GM19467 (cell line): ENCODE results near the gene PXN.

Experiments
- ATAC-seq: cut with Tn5 transposase; IDR thresholded peaks from one replicate; pipeline ENCODE4 v1.9.1; 2021; ENCODE audit warnings: mild to moderate bottlenecking, moderate library complexity; ENCODE audit not compliant: unreplicated experiment

Gene PXN

DNA sequence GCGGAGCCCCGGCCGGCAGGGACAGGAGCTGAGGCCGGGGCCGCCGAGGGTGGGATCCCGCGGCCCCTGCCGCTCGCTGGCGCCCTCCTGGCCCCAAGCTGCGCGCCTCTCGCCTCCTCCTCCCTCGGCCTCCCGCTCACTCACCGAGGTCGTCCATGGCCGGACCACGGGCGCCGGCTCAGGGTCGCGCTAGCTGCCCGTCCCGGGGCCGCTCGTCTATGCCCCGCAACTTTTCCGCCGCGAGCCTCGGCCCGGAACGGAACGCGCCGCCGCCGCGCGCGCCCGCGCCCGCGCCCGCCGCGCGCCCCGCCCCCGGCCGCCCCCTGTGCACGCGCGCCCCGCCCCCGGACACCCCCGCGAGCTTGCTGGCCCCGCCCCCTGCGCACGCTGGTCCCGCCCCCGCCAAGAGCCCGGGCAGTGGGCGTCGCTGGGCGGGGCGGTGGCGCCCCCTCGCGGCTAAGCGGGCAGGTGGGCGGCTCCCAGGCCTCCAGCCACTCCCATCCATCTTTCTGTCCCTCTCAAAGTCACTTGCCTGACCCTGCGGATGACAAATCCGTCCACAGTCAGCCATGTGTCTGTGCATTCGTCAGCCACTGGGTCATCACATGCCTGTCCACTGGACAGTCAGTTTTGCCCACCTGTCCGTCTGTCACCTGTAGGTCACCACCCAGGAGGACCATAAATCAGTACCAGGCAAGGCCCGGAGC lies at the start of gene PXN:
PXN (minus strand) TSS at position 258 of the 707 bp plus-strand sequence; CDS start at position 157, 101 bp downstream.
- ATAC-seq: peak; percentile 54

DNA sequence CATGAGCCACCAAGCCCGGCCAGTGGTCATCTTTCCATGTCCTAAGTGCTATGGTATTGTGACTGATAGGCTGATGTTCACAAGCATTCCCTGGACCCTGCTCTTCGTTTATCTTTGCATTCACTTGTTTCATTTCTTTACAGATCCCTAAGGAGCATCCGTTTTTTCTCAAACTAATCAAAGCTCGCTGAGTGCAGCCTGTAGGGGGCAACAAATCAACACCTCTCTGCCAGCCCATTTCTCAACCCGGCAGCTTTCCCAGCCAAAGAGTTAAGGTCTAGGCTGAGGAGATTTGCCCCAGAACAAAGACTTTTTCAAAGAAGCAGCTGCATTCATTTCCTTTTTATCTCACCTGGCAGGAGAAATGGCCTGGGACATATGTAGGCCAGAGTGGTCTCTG lies 48.7 kb upstream of the PXN start:
- ATAC-seq: no peak

DNA sequence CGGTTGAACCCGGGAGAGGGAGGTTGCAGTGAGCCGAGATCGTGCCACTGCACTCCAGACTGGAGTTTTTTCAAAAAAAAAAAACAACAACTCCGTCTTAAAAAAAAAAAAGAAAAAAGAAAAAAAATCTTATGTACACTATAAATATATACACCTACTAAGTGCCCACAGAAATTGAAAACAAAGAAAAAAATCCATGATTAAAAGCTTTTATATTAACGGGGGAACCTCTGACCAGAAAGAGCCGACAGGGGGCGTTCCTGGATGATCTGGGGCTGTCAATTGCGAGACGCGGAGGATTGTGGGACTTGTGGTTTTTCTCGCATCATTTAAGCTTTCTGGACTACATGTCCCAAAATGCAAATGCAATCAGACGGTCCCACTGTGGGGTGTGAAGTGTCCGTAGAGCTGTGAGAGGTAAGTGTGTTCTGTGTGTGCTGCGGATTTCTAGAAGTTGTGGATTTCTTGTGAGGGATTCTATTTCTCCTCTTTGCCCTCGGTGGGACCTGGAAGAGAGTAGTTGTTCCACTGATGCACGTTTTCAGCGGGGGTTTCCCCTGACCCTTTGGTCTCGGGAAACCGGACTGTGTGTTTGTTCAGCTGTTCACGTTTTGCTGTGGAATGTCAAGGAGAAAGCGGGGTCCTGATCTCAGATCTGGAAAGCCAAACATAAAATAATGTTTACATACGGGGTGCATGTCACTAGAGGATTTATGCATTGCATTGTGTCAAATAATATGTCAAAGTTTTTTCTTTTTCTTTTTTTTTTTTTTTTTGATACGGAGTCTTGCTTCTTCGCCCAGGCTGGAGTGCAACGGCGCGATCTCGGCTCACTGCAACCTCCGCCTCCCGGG lies 36.7 kb upstream of the PXN start, which contains the start of gene SIRT4:
SIRT4 (plus strand) TSS at position 360 of the 854 bp plus-strand sequence. CDS start 1,241 bp downstream, outside the sequence.
- peak; percentile 94 for ATAC-seq

DNA sequence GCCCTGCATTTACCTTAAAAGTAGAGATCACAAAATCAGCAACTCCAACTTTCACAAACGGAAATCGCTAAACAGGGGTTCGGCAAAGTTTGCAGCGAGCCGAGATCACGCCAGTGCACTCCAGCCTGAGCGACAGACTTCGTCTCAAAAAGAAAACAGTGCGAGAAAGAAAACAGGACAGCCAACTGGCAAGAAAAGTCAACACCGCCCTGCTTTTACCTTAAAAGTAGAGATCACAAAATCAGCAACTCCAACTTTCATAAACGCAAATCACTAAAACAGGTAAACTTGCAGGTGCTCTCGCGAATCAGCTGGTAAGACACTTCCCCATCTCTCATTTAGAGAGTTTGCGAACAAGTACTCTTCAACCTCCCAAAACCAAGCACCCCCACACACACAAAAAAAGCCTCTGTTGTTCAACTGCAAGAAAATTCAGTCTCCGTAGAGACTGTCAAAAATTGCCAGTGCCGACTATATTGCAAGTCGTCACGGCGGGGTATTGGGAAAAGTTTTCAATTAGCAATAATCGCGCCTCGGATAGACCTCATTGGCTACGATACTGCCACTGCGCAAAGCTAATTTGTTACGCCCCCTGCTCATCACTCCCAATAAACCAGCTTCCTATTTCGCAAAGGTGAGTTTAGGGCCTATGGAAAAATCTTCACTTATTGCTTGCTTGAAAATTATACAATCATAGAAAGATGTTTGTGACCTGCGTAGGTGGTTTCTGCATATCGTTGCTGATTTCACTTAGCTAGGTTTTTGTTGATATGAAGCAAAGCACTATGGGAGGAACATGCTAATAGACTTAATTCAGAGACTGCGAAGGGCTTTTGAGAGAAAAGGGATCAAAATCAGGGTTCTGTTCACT lies 27.4 kb upstream of the PXN start, which contains the start of gene RNU4-1:
RNU4-1 (minus strand) TSS at position 577 of the 871 bp plus-strand sequence.
- ATAC-seq: peak; percentile 42

DNA sequence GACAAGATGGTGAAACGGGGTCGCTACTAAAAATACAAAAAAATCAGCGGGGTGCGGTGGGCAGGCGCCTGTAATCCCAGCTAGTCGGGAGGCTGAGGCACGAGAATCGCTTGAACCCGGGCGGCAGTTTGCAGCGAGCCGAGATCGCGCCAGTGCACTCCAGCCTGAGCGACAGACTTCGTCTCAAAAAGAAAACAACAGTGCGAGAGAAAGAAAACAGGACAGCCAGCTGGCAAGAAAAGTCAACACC lies 26.8 kb upstream of the PXN start:
- no peak for ATAC-seq

DNA sequence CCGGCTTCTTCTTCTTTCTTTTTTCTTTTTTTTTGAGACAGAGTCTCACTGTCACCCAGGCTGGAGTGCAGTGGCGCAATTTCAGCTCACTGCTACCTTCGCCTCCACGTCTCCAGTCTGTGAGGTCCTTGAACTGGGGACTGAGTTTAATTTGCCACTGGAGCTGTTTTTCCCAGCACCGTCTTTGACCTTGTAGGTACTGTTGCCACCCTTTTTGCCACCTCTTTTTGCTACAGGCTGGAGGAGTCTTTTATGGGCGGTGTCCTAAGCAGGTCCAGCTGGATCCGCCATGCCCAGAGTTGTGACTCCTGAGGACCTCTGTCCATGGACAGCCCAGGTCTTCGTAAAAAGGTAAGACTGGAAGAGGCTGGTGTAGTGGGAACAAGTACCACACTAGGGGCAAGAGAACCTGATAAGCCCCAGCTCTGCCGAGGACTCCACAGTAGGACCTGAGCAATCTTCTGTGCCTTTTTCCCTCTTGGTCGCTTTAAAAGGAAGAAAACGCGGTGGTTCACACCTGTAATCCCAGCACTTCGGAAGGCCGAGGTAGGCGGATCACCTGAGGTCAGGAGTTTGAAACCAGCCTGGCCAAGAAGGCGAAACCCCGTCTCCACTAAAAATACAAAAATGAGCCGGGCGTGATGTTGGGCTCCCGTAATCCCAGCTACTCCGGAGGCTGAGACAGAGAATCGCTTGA lies 25.2 kb upstream of the PXN start:
- ATAC-seq: no peak

DNA sequence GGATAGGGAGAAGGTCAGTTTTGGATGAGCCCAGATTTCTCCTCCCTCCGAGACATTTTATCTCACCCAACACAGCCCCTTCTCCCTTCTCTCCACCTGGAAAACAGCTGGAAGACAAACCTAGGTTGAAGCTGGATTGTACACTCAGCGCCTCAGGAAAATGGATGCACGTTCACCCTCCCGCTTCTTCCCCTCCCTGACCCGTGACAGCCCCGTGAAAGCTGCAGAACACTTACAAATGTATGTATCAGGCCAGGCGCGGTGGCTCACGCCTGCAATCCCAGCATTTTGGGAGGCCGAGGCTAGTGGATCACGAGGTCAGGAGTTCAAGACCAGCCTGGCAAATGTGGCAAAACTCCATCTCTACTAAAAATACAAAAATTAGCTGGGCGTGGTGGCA lies 22.0 kb upstream of the PXN start:
- ATAC-seq: no peak

DNA sequence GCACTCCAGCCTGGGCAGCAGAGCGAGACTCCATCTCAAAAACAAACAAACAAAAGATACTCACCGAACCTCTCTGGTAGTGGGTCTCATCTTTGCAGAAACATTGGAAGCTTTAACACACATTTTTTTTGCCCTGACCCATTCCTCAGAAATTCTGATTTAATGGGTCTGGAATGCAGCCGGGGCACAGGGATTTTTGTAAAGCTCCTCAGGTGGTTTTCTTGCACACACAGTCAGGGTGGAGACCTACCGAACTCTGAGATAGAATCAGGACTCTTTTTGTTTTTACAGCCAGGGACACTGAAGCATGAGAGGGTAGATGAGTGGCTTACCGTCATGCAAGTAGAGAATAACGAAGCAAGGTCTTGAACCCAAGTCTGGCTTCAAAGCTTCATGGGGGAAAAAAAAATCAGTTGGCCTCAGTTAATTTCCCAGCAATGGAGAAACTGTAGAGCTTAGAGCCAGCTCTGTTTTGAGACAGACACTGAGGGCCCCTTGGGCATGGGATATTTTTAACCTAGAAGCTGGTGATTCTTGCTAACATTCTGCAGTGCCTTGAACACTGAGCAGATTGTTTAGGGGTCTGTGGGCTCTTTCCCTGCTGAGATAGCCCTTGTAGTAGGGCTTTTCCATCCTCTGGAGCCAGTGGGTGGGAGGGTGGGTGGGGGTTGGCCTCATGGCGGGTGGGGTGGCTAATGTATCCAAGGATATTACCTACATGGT lies 21.4 kb upstream of the PXN start:
- ATAC-seq: no peak

DNA sequence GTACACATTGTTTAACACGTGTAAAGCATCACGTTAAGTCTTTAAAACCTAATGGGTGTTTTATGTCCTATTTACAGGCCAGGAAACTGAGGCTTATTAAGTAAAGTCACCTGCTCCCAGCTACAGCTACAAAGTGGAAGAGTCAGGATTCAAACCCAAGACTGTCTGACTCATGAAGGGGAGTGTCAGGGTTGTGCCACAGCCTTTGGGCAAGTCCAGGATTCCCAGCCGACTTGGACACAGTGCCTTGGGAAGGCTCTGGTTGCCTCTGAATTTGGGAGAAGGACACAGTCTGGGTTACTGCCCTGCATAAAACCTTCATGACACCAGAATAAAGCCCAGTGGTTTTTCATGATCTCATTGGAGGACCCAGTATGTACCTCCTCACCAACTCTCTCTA lies 18.9 kb upstream of the PXN start:
- ATAC-seq: no peak

DNA sequence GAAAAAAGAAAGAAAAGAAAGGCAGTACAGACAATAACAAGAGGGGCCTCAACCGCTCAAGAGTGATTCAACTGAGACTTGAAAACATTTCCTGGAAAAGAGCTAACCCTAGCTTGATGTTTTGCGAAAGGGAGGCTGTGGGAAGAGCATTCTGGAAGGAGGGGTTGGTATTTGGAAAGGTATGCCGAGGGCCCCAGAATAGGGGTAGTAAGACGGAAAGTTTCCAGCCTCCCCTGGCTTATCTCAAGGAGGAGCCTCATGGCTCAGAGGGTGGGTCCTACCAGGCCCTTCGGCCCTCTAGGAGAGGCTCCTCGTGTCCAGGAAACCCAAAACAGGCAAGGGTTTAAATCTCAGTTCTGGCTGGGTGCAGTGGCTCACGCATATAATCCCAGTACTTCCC lies 17.8 kb upstream of the PXN start:
- ATAC-seq: no peak

DNA sequence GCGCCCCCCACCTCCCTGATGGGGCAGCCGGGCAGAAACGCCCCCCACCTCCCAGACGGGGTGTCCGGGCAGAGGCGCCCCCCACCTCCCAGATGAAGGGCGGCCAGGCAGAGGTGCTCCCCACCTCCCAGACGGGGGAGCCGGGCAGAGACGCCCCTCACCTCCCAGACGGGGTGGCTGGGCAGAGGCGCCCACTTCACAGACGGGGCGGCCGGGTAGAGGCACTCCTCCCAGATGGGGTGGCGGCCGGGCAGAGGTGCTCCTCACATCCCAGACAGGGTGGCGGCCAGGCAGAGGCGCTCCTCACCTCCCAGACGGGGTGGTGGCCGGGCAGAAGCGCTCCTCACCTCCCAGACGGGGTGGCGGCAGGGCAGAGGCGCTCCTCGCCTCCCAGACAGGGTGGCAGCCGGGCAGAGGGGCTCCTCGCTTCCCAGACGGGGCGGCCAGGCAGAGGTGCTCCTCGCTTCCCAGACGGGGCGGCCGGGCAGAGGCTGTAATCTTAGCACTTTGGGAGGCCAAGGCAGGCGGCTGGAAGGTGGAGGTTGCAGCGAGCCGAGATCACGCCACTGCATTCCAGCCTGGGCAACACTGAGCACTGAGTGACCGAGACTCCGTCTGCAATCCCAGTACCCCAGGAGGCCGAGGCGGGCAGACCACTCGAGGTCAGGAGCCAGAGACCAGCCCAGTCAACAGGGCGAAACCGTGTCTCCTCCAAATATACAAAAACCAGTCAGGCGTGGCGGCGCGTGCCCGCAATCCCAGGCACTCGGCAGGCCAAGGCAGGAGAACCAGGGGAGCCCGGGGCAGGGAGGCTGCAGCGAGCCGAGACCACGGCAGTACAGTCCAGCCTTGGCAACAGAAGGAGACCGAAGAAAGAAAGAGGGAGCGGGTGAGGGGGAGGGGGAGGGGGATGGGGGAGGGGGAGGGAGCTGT lies 12.9 kb upstream of the PXN start:
- no peak for ATAC-seq

DNA sequence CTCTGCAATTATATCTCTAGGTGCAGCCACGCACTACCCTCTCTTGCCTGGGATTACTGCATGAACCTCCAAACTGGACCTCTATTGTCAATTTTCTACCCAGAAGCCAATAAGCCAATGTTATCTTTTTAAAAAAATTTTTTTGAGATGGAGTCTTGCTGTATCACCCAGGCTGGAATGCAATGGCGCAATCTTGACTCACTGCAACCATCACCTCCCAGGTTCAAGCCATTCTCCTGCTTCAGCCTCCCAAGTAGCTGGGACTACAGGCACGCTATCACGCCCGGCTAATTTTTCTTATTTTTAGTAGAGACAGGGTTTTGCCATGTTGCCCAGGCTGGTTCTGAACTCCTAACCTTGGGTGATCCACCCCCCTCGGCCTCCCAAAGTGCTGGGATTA lies 11.2 kb upstream of the PXN start:
- no peak for ATAC-seq

DNA sequence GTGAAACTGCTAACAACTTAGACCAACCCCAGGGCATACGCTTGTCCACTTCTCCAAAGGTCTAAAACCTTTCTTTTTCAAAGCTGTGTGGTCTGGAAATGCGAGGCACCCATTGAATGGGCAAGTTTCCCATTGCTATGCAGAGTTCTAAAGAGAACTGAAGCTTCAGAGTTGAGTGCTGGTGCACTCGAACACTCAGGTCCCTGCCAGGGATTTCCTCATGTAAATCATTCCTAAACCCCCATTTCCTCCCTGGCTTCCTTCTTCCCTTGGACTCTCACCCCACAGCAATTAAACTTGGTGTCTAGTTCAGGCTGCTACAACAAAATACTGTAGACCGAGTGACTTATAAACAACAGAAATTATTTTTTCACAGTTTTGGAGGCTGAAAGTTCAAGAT lies 2.2 kb upstream of the PXN start:
- no peak for ATAC-seq

DNA sequence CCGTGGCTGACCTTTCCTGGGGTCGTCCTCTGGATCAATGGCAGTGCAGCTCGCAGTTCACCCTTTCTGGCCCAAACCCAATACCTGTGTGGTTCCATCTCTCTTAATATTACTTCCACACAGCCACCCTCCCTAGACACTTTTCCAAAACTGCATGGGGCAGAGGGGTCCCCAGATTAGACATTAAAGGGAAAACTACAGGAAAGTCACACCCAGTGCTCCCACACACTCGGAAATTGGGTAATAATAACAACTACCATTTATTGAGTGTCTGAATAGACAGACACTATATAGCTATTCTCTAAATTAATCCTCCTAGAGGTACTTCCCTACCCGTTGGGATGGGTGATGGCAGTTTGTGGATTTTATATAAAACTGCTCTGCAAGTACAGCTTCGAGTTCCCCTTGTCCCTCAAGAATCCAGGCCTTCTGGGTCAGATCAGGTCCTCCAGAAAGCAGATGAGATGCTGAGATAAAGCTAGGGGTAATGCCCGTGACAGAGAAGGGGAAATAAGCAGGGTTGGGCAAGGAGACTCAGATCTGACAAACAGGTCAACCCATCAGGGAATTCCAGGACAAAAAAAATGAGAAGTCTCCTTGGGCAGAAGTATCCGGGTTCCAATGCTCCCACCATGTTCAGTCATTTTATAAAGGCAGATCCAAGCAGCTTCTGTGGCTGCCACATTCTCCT lies 795 bp upstream of the PXN start:
- ATAC-seq: no peak

DNA sequence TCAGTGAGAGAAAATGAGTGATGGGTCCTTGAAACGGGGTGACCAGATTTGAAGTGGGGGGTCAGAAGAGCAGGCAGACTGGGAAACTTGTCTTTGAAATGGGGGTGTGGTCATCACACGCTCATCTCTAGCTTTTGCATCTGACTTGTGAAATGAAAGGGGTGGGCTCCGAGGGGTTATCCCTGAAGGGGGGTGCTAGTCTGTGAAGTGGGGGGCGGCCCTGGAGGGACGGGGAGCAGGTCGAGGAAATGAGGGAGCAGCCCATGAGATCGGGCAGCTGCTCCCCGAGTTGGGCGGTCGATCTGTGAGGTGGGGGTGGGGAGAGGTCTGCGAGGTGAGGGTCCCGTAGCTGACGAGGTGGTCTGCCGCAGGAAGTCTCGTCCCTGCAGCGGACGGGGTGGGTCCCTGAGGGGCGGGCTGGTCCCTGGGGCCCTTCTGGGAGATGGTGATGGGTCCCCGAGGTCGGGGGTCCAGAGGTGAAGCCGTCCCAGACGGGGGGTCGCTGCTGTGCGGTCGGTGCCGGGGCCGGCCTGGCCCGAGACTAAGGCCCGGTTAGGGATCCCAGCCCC lies 542 bp downstream of the PXN start:
- ATAC-seq: peak; percentile 25

DNA sequence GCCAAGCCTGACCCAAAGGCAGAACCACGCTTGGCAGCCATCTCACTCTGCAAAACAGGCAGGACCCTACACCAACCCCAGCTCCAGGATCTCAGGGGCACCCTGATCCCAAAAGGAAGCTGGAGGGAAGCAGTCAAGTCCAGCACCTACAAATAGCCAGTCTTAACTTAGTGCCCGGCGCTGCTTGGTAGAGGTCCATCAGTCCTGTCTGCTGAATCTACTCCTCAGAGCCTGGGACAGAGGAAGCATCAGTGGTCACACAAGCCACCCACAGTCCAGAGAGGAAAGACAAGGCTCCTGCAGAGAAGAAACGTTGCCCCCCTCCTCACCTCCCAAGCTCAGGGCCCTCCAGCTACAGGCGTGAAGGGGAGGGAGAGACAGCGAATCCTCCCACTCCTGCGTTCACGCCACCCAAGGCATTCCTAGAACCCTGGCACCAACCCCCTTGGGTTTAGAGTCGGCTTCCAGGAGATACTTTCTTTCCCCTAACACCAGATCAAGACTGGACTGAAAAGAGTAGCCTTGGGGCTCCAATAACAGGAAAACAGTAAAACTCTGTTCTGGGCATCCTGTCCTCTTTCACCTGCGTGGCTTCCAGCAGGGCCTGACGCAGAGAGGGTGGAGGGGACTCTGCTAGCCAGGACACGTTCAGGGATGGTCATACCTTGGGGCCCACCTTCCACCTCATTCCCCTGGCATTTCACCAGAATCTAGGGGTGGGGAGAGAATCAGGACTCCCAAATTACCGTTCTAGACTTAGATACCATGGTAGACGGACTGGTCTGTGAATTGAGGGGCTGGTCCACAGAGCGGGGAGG lies 1.2 kb downstream of the PXN start:
- no peak for ATAC-seq

DNA sequence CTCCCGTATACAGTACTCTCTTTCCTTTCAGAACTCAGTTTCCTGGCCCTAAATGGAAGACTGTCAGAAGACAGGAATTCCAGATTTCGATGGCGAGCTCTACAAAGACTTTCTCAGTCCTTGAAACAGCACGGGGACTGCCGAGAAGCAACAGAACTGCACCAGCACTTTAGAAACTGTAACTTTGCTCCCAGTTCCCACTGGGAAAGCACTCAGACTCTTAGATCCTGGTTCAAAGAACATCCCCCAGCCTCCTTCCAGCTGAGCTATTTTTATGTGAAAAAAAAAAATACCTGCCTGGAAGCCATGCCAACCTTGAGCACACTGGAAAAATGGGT lies 1.8 kb downstream of the PXN start:
- ATAC-seq: no peak
